CD4-positive, alpha-beta T cell treated with Interleukin-15 for 1 hour (primary cell): ENCODE measurements around the gene PROCA1.

Experiments used
- DNase-seq: peaks from one replicate; pipeline ENCODE4 v3.0.0-alpha.2; 2020

PROCA1 gene

GRCh38 chr17:28711723-28712031 is at the start of gene PROCA1:
Gene PROCA1 (minus strand): TSS chr17:28711888. CDS start chr17:28711660, 228 bp downstream.
- peak; percentile 30 for DNase-seq

GRCh38 chr17:28760601-28761562 is 49.2 kb upstream of the PROCA1 start:
- peak; percentile 39 for DNase-seq

GRCh38 chr17:28759256-28759865 is 47.7 kb upstream of the PROCA1 start:
- no peak for DNase-seq

- DNase-seq = no peak
Measured at GRCh38 chr17:28758411-28759121, 46.9 kb upstream of the PROCA1 start.

- no peak for DNase-seq
Measured at GRCh38 chr17:28756049-28756804, 44.5 kb upstream of the PROCA1 start.

- no peak for DNase-seq
Measured at GRCh38 chr17:28755486-28755885, 43.8 kb upstream of the PROCA1 start.

GRCh38 chr17:28751600-28752366 is 40.1 kb upstream of the PROCA1 start:
- DNase-seq = no peak

- DNase-seq = peak; percentile 88
Measured at GRCh38 chr17:28750178-28751047, 38.7 kb upstream of the PROCA1 start.

GRCh38 chr17:28749516-28750177 is 38.0 kb upstream of the PROCA1 start:
- no peak for DNase-seq

GRCh38 chr17:28748852-28749515 is 37.3 kb upstream of the PROCA1 start:
- no peak for DNase-seq

GRCh38 chr17:28747801-28748750 is 36.4 kb upstream of the PROCA1 start:
- no peak for DNase-seq

- no peak for DNase-seq
Measured at GRCh38 chr17:28747051-28747691, 35.5 kb upstream of the PROCA1 start.

- no peak for DNase-seq
Measured at GRCh38 chr17:28746611-28747050, 34.9 kb upstream of the PROCA1 start.

- DNase-seq = no peak
Measured at GRCh38 chr17:28745786-28746411, 34.2 kb upstream of the PROCA1 start.

- DNase-seq = peak; percentile 33
Measured at GRCh38 chr17:28744972-28745785, 33.5 kb upstream of the PROCA1 start.

GRCh38 chr17:28744104-28744971 is 32.6 kb upstream of the PROCA1 start:
- DNase-seq = peak; percentile 72
